Common myeloid progenitor, CD34-positive (primary cell): ENCODE data around the gene TEX44.
"Not testable (repeated sequence)": the region's sequence is repeated elsewhere in the genome, so short reads cannot be mapped to it uniquely, and the experiment has no call there.

Source experiments
- CTCF ChIA-PET: fragments of 350-600 bp; sonication (Branson Sonifier 250); formaldehyde crosslinking; loops from one replicate; lab custom pipeline; 2021; ENCODE audit warnings: antibody characterized with exemption; lab: Charles Lee
- POLR2A ChIA-PET: fragments of 350-600 bp; sonication (Branson Sonifier 250); formaldehyde crosslinking; loops from one replicate; lab custom pipeline; 2021; ENCODE audit warnings: antibody characterized with exemption; lab: Charles Lee
- DNase-seq, 3 donors: peaks; one replicate each; pipeline versions ENCODE4 v3.0.0 to v3.0.0-alpha.2; 2013
- H3K27ac ChIP-seq, 2 experiments: 1 replicate in 1 of 2; 2 replicates in 1 of 2; pipeline ENCODE4 v1.7.0; 2013; ENCODE audit warnings: inconsistent platforms in 2 of 2, low read length in 2 of 2, mild to moderate bottlenecking in 2 of 2, low read depth in 1 of 2, moderate library complexity in 1 of 2; ENCODE audit not compliant: severe bottlenecking in 2 of 2, insufficient read depth in 1 of 2, poor library complexity in 1 of 2
- H3K27me3 ChIP-seq, 5 experiments: replicated peaks in 2 of 5; 1 replicate in 3 of 5; 2 replicates in 2 of 5; pipeline versions ENCODE4 v1.6.1 to v1.7.0; 2013; ENCODE audit warnings: low read length in 4 of 5, mild to moderate bottlenecking in 2 of 5, moderate library complexity in 2 of 5, inconsistent platforms in 1 of 5; ENCODE audit not compliant: insufficient read depth in 5 of 5, control insufficient read depth in 4 of 5
- H3K36me3 ChIP-seq, 4 experiments: 1 replicate in 2 of 4; 2 replicates in 2 of 4; pipeline versions ENCODE4 v1.6.1 to v1.7.0; 2013; ENCODE audit warnings: low read length in 3 of 4, control low read depth in 1 of 4, mild to moderate bottlenecking in 1 of 4; ENCODE audit not compliant: control insufficient read depth in 4 of 4, insufficient read depth in 4 of 4
- H3K4me1 ChIP-seq, 4 experiments: 1 replicate in 3 of 4; 2 replicates in 1 of 4; pipeline versions ENCODE4 v1.6.1 to v1.7.1; 2013; ENCODE audit warnings: low read length in 3 of 4, mild to moderate bottlenecking in 3 of 4, control low read depth in 1 of 4, inconsistent platforms in 1 of 4, moderate library complexity in 1 of 4; ENCODE audit not compliant: control insufficient read depth in 4 of 4, insufficient read depth in 4 of 4; ENCODE audit errors: control extremely low read depth in 1 of 4
- H3K4me3 ChIP-seq, 7 experiments: 1 replicate in 4 of 7; 2 replicates in 3 of 7; pipeline versions ENCODE4 v1.5.1 to v1.7.0; 2013; ENCODE audit warnings: mild to moderate bottlenecking in 7 of 7, low read length in 6 of 7, moderate library complexity in 6 of 7, inconsistent platforms in 2 of 7, low read depth in 2 of 7, control low read depth in 1 of 7; ENCODE audit not compliant: insufficient read depth in 4 of 7, control insufficient read depth in 1 of 7; ENCODE audit errors: extremely low read depth in 1 of 7
- H3K9me3 ChIP-seq, 5 experiments: 1 replicate in 4 of 5; 2 replicates in 1 of 5; pipeline versions ENCODE4 v1.6.1 to v1.7.1; 2013; ENCODE audit warnings: low read length in 4 of 5, mild to moderate bottlenecking in 2 of 5, inconsistent platforms in 1 of 5, low read depth in 1 of 5, moderate library complexity in 1 of 5; ENCODE audit not compliant: control insufficient read depth in 4 of 5, insufficient read depth in 2 of 5; ENCODE audit errors: control extremely low read depth in 1 of 5
- WGBS: methylation state at CpG from one replicate; pipeline ENCODE4 v1.1.5; 2013; ENCODE audit not compliant: insufficient coverage; 5-methylcytosine and 5-hydroxymethylcytosine counted together

Gene TEX44

DNA sequence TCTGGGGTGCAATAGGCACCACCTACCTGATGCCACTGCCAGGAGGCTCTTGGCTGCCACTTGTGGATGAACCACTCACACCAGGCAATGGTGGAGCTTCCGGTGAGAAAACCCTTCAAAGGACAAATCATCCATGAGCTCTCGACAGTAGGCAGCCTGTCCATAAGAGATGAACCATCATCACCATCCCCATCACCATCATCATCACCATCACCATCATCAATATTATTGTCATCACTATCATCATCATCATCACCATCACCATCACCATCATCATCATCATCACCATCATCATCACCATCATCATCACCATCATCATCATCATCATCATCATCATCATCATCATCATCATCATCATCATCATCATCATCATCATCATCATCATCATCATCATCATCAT is 14.0 kb upstream of the TEX44 start:
- POLR2A ChIA-PET = not testable (repeated sequence)

GRCh38 chr2:231579560-231579959 is 13.1 kb upstream of the TEX44 start:
- Histone ChIP-seq H3K36me3 (no peaks in the 10 kb centered on the region), H3K4me3 (no peak overlapping the region), H3K27ac (no peak overlapping the region), H3K4me1 (peaks cover 0 to 5% (median 0%) of the 10 kb centered on the region in 4 experiments), H3K27me3 (no peaks in the 10 kb centered on the region), H3K9me3 (no peaks in the 10 kb centered on the region)
- ChIA-PET CTCF (no interaction called here), POLR2A (no interaction called here)
- 83% methylated on average over 3 of the region's 3 CpGs for WGBS
- no peak for DNase-seq

More for the DNA sequence above, 14.0 kb upstream of the TEX44 start:
- CTCF ChIA-PET = interaction anchor here (0.8 to 1.8 kb wide), 4 partner anchors 20 to 94 kb away, joined by 3 to 5 read pairs (median 3); no protein-coding TSS in a partner anchor
- not testable (repeated sequence) for H3K36me3 ChIP-seq, H3K9me3 ChIP-seq, H3K27ac ChIP-seq, DNase-seq, H3K4me3 ChIP-seq, H3K4me1 ChIP-seq, H3K27me3 ChIP-seq
- WGBS = 95% methylated on average over 2 of the region's 2 CpGs

DNA sequence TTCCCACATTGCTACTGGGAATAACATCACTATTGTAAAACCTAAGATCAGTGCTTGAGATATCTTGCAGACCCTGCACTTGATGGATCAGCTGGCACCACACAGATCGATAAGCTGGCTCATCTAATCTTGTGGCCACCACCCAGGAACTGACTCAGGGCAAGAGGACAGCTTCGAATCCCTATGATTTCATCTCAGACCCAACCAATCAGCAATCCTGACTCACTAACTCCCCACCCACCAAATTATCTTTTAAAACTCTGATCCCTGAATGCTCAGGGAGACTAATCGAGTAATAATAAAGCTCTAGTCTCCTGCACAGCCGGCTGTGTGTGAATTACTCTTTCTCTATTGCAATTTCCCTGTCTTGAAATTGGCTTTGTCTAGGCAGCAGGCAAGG is 11.3 kb upstream of the TEX44 start:
- DNase-seq = no peak
- Histone ChIP-seq H3K27me3 (no peaks in the 10 kb centered on the region), H3K27ac (no peak overlapping the region), H3K4me3 (no peak overlapping the region), H3K36me3 (no peaks in the 10 kb centered on the region), H3K9me3 (no peaks in the 10 kb centered on the region), H3K4me1 (no peaks in the 10 kb centered on the region)
- ChIA-PET POLR2A (no interaction called here), CTCF (interaction anchor here (0.6 to 1.5 kb wide), 5 partner anchors 10 to 150 kb away, joined by 3 to 4 read pairs (median 3); no protein-coding TSS in a partner anchor)
- 90% methylated on average over 3 of the region's 4 CpGs for WGBS

DNA sequence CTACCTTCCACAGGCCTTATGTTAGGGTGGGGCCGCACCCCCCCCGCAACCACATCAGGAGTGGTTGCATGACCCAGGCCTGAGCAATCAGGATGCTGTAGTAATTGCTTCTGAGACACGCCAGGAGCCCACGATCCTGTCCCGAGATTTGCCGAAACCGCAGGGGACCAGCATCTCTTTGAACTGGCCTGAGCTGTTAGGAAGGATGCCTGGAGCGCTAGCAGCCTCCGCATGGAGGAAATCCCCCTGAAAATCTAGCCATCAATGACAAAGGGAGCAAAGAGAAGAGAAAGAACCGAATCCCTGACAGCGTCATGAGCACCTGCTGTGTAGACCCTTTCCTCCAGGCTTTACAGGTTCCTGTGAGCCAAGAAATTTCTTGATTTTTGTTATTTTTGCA is 8.7 kb upstream of the TEX44 start:
- CTCF ChIA-PET = interaction anchor here (1.1 kb wide), 1 partner anchor 15 kb away, joined by 3 read pairs; no protein-coding TSS in a partner anchor
- POLR2A ChIA-PET = interaction anchor here (0.5 to 0.7 kb wide), 2 partner anchors 10 to 16 kb away, joined by 3 read pairs; no protein-coding TSS in a partner anchor
- Histone ChIP-seq H3K27ac (no peak overlapping the region), H3K4me3 (no peak overlapping the region), H3K9me3 (no peaks in the 10 kb centered on the region), H3K36me3 (no peaks in the 10 kb centered on the region), H3K27me3 (no peaks in the 10 kb centered on the region), H3K4me1 (no peaks in the 10 kb centered on the region)
- WGBS = 88% methylated on average over 9 of the region's 11 CpGs
- DNase-seq = no peak

GRCh38 chr2:231587744-231588143 is 4.9 kb upstream of the TEX44 start:
- not testable (repeated sequence) for H3K36me3 ChIP-seq, DNase-seq, H3K9me3 ChIP-seq, H3K27me3 ChIP-seq, H3K27ac ChIP-seq, H3K4me1 ChIP-seq, H3K4me3 ChIP-seq
- WGBS = 100% methylated on average over 1 of the region's 1 CpG
- POLR2A ChIA-PET = interaction anchor here (0.6 kb wide), 1 partner anchor 71 kb away, joined by 3 read pairs; no protein-coding TSS in a partner anchor
- CTCF ChIA-PET = interaction anchor here (3.0 kb wide), 1 partner anchor 13 kb away, joined by 17 read pairs; no protein-coding TSS in a partner anchor

DNA sequence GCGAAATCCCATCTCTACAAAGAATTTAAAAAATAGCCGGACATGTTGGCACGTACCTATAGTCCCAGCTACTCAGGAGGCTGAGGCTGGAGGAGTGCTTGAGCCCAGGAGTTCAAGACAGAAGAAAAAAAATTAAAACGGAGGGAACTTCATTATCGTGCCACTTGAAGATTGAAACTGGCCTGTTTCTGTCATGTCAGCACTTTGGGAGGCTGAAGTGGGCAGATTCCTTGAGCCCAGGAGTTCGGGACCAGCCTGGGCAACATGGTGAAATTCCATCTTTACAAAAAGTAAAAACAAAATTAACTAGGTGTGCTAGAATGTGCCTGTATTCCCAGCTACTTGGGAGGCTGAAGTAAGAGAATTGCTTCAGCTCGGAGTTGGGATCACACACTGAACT is 3.0 kb upstream of the TEX44 start:
- CTCF ChIA-PET = interaction anchor here (0.7 to 3.0 kb wide), 5 partner anchors 11 to 1104 kb away, joined by 3 to 17 read pairs (median 4); no protein-coding TSS in a partner anchor
- H3K27ac ChIP-seq = no peak overlapping the region
- no peak overlapping the region for H3K4me3 ChIP-seq
- DNase-seq = no peak
- H3K4me1 ChIP-seq = no peaks in the 10 kb centered on the region
- WGBS = 99% methylated on average over 5 of the region's 7 CpGs
- H3K9me3 ChIP-seq = no peaks in the 10 kb centered on the region
- no peaks in the 10 kb centered on the region for H3K27me3 ChIP-seq
- POLR2A ChIA-PET = no interaction called here
- H3K36me3 ChIP-seq = no peaks in the 10 kb centered on the region

DNA sequence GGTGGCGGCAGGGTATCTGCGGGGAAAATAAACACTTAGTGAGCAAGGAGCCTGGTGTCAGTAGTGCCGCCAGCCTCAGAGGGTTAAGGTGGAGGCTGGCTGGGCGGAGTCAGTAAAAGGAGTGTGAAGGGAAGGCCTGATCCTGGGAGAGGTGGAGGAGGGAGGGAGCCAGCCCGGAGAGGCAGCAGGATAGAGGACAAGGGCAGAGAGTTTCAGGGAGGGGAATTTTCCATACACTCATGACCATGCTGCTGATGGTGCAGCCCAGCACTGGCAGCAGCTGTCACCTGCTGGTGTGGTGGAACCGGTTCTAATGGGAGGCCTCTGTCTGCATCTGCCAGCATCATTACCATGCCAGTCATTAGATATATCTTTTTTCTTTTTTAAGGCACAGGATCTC is 2.0 kb upstream of the TEX44 start:
- WGBS = 96% methylated on average over 4 of the region's 6 CpGs
- no peaks in the 10 kb centered on the region for H3K36me3 ChIP-seq
- no peaks in the 10 kb centered on the region for H3K27me3 ChIP-seq
- ChIA-PET CTCF (interaction anchor here (0.7 to 2.0 kb wide), 6 partner anchors 10 to 1103 kb away, joined by 3 to 7 read pairs (median 4); no protein-coding TSS in a partner anchor), POLR2A (interaction anchor here (1.1 kb wide), 1 partner anchor 21 kb away, joined by 3 read pairs; no protein-coding TSS in a partner anchor)
- H3K27ac ChIP-seq = no peak overlapping the region
- H3K4me1 ChIP-seq = no peaks in the 10 kb centered on the region
- no peaks in the 10 kb centered on the region for H3K9me3 ChIP-seq
- H3K4me3 ChIP-seq = no peak overlapping the region
- DNase-seq = no peak
